ENCODE measurements around the gene RINL. TPM values are rescaled to one million over a fixed set of nuclear protein-coding genes. Genes with fewer than 3 reads are reported as not detected.

The RINL gene
- total and polyA plus RNA-seq, 9 donors: 9.3 to 14.4 (median 11.3) TPM

GRCh38 chr19:38849860-38850435, 28.1 kb downstream of the RINL start, which contains the start of gene HNRNPL:
Gene HNRNPL (minus strand): TSS chr19:38849986. CDS start chr19:38849966, 20 bp downstream.
- Histone ChIP-seq H3K27ac (ENCODE audit: low read length) (peak within 1 kb of the TSS; percentile 96), H3K9me3 (replicated peaks; ENCODE audit: control insufficient read depth, low read depth, low read length) (no peaks in the 10 kb centered on the region), H3K27me3 (ENCODE audit: control insufficient read depth, insufficient read depth, low read length) (no peaks in the 10 kb centered on the region), H3K36me3 (ENCODE audit: control insufficient read depth, insufficient read depth, low read length) (peaks cover 30% of the 10 kb centered on the region), H3K4me1 (ENCODE audit: control insufficient read depth, insufficient read depth, low read length) (peaks cover 50% of the 10 kb centered on the region), H3K4me3 (ENCODE audit: low read length) (peak within 1 kb of the TSS; percentile 59)
- 0% methylated on average over 43 of the region's 50 CpGs for WGBS (ENCODE audit: insufficient coverage)
- no peak for DNase-seq

- no peaks in the 10 kb centered on the region for H3K27me3 ChIP-seq (ENCODE audit: control insufficient read depth, insufficient read depth, low read length)
- peaks cover 50% of the 10 kb centered on the region for H3K4me1 ChIP-seq (ENCODE audit: control insufficient read depth, insufficient read depth, low read length)
- H3K27ac ChIP-seq (ENCODE audit: low read length): peak overlapping the region; percentile 90
- peak; percentile 98 for DNase-seq
- H3K9me3 ChIP-seq (replicated peaks; ENCODE audit: control insufficient read depth, low read depth, low read length): no peaks in the 10 kb centered on the region
- WGBS (ENCODE audit: insufficient coverage): under 1% methylated on average over 69 of the region's 76 CpGs
- peak overlapping the region; percentile 59 for H3K4me3 ChIP-seq (ENCODE audit: low read length)
- peaks cover 36% of the 10 kb centered on the region for H3K36me3 ChIP-seq (ENCODE audit: control insufficient read depth, insufficient read depth, low read length)
These were observed 28.8 kb downstream of the RINL start for GRCh38 chr19:38849147-38849859.

DNA sequence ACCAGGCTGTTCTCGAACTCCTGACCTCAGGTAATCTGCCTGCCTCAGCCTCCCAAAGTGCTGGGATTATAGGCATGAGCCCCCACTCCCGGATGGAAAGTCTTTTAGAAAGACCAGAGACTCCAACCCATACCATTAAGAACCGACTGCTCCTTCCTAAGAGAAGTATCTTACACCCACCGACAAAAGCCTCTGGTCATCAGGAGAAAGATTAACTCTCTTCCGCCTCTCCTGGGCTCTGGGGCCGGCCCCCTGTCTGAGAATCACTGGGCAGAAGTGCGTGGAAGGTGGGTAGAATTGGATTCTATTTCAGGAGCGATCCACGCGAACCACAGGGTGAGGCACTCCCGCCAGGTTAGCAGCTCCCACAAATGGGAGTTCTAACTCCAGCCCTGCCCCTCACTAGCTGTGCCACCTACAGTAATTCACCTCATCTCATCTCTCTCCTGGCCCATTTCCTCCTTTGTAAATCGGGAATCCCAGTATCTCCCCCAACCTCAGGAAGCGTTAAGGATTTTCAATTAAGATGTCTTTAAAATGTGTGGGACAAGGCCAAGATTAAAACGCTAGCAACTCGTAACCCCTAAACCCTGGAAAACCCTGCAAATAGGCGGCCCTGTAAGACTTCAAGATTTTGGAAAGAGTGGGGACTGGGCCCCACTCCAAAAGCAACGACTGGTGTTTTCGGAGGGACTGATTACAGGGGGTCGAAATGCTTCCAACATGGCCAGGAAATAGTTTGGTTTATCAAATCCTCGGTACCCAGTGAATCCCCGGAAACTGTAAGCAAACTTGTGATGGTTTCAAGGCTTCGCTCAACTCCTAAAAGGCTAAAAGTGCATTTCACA, 29.6 kb downstream of the RINL start:
- Histone ChIP-seq H3K4me3 (ENCODE audit: low read length) (peak overlapping the region; percentile 59), H3K27me3 (ENCODE audit: control insufficient read depth, insufficient read depth, low read length) (no peaks in the 10 kb centered on the region), H3K4me1 (ENCODE audit: control insufficient read depth, insufficient read depth, low read length) (peaks cover 50% of the 10 kb centered on the region), H3K9me3 (replicated peaks; ENCODE audit: control insufficient read depth, low read depth, low read length) (no peaks in the 10 kb centered on the region), H3K36me3 (ENCODE audit: control insufficient read depth, insufficient read depth, low read length) (peaks cover 44% of the 10 kb centered on the region), H3K27ac (ENCODE audit: low read length) (peak overlapping the region; percentile 90)
- DNase-seq: peak; percentile 59
- 9% methylated on average over 11 of the region's 22 CpGs for WGBS (ENCODE audit: insufficient coverage)

GRCh38 chr19:38846097-38846496, 32.0 kb downstream of the RINL start:
- H3K36me3 ChIP-seq (ENCODE audit: control insufficient read depth, insufficient read depth, low read length): peaks cover 68% of the 10 kb centered on the region
- H3K27ac ChIP-seq (ENCODE audit: low read length): peak overlapping the region; percentile 3
- H3K9me3 ChIP-seq (replicated peaks; ENCODE audit: control insufficient read depth, low read depth, low read length): no peaks in the 10 kb centered on the region
- H3K4me1 ChIP-seq (ENCODE audit: control insufficient read depth, insufficient read depth, low read length): peaks cover 43% of the 10 kb centered on the region
- 80% methylated on average over 1 of the region's 2 CpGs for WGBS (ENCODE audit: insufficient coverage)
- DNase-seq: no peak
- H3K27me3 ChIP-seq (ENCODE audit: control insufficient read depth, insufficient read depth, low read length): no peaks in the 10 kb centered on the region
- no peak overlapping the region for H3K4me3 ChIP-seq (ENCODE audit: low read length)

DNA sequence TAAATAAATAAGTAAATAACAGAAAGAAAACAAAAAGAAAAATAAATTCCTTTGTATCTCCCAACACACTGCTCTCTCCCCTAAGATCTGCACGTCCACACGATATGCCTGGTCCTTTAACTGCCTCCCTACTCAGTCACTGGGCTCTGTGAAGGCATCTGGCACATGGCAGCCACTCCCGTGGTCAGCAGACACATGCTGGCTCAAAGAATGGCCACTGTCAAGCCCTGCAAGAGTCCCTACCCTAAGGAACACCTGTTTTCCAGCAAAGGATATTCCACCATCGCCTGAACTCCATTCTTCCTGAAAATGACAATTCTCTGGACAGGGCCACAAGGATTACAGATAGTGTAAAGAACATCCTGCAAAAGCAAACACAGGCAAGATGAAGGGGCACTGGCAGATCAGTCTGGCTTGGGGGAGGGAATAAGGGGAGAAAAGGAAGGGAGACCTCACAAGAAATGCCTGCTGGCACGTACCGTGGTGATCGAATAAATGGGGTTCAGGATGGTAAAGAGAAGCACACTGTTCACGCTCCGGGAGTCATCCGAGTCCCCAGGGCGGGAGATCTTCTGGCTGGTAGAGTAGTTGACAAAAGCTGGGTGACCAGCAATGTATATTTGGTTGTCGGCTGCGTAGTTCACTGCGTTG, 32.6 kb downstream of the RINL start:
- Histone ChIP-seq H3K4me3 (ENCODE audit: low read length) (no peak overlapping the region), H3K4me1 (ENCODE audit: control insufficient read depth, insufficient read depth, low read length) (peaks cover 44% of the 10 kb centered on the region), H3K27ac (ENCODE audit: low read length) (peak overlapping the region; percentile 42), H3K9me3 (replicated peaks; ENCODE audit: control insufficient read depth, low read depth, low read length) (no peaks in the 10 kb centered on the region), H3K27me3 (ENCODE audit: control insufficient read depth, insufficient read depth, low read length) (no peaks in the 10 kb centered on the region), H3K36me3 (ENCODE audit: control insufficient read depth, insufficient read depth, low read length) (peaks cover 74% of the 10 kb centered on the region)
- 80% methylated on average over 7 of the region's 14 CpGs for WGBS (ENCODE audit: insufficient coverage)
- DNase-seq: no peak

GRCh38 chr19:38844093-38844686, 33.9 kb downstream of the RINL start:
- H3K36me3 ChIP-seq (ENCODE audit: control insufficient read depth, insufficient read depth, low read length): peaks cover 87% of the 10 kb centered on the region

DNA sequence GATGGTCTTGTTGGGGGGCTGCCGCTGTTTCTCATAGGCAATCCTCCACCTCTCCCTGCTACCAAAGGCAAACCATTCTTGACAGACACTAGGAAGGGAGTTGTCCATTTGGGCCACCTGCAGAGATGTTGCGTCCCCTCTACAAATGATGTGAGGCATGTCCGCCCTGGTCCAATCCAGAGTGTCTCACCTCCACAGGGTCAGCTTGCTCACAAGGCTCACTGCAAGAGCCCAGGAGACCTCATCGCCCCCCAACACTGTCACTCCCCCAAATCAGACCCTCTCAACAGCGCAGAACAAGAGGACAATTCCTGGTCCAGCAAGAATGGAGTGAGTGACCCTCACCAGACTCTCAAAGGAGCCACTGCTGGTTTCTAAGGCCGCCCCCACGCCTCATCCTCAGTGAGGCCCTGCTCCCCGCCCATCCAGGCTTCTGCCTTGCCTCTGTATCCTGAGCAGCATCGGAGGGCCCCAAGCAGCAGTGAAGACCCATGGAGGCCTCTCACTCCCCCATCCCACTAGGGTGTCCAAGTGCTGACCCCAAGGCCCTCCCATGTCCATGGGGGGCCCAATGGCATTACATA, 34.8 kb downstream of the RINL start:
- peaks cover 41% of the 10 kb centered on the region for H3K4me1 ChIP-seq (ENCODE audit: control insufficient read depth, insufficient read depth, low read length)
- WGBS (ENCODE audit: insufficient coverage): 85% methylated on average over 6 of the region's 9 CpGs
- H3K4me3 ChIP-seq (ENCODE audit: low read length): no peak overlapping the region
- no peaks in the 10 kb centered on the region for H3K27me3 ChIP-seq (ENCODE audit: control insufficient read depth, insufficient read depth, low read length)
- no peak for DNase-seq
- H3K36me3 ChIP-seq (ENCODE audit: control insufficient read depth, insufficient read depth, low read length): peaks cover 96% of the 10 kb centered on the region
- H3K9me3 ChIP-seq (replicated peaks; ENCODE audit: control insufficient read depth, low read depth, low read length): no peaks in the 10 kb centered on the region
- H3K27ac ChIP-seq (ENCODE audit: low read length): no peak overlapping the region

More at GRCh38 chr19:38844093-38844686, 33.9 kb downstream of the RINL start:
- H3K4me3 ChIP-seq (ENCODE audit: low read length): no peak overlapping the region
- peaks cover 48% of the 10 kb centered on the region for H3K4me1 ChIP-seq (ENCODE audit: control insufficient read depth, insufficient read depth, low read length)
- no peaks in the 10 kb centered on the region for H3K27me3 ChIP-seq (ENCODE audit: control insufficient read depth, insufficient read depth, low read length)
- no peaks in the 10 kb centered on the region for H3K9me3 ChIP-seq (replicated peaks; ENCODE audit: control insufficient read depth, low read depth, low read length)
- no peak for DNase-seq
- WGBS (ENCODE audit: insufficient coverage): 94% methylated on average over 11 of the region's 11 CpGs
- H3K27ac ChIP-seq (ENCODE audit: low read length): peak overlapping the region; percentile 3

DNA sequence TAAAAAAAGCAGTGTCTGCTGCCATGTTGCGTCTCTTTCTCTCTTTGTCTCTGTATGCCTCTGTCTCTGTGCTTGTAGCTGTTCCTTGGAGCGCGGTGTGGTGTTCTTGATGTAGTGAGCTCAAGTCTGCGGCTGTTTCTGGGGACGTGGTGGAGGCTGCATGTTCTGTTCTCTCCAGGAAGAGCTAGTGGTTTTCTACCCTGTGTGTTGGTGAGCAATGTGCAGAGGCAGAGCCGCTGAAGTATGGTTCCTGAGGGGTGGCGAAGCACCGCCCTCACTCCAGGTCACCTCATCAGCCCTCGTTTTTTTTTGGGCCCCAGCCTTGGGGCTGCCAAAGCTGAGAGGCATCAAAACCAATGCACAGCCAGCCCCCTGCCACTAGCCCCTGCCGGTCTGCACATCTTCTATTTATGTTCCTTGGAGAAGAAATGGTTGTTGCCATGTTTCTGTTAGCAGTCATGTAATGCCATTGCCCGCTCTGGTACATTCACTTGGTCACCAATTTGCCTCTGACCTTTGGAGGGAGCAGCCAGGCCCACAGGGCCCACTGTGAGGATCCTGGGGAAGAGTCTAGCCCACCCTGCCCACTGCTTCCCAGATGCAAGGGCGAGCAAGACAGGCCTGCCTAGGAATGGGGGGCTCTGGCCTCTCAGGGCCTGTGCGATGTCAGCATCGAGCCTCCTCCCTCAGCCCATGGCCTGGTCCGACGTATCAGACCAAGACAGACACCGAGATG, 35.5 kb downstream of the RINL start:
- peaks cover 35% of the 10 kb centered on the region for H3K4me1 ChIP-seq (ENCODE audit: control insufficient read depth, insufficient read depth, low read length)
- DNase-seq: no peak
- H3K36me3 ChIP-seq (ENCODE audit: control insufficient read depth, insufficient read depth, low read length): peaks cover 100% of the 10 kb centered on the region
- H3K4me3 ChIP-seq (ENCODE audit: low read length): no peak overlapping the region
- no peak overlapping the region for H3K27ac ChIP-seq (ENCODE audit: low read length)
- no peaks in the 10 kb centered on the region for H3K27me3 ChIP-seq (ENCODE audit: control insufficient read depth, insufficient read depth, low read length)
- H3K9me3 ChIP-seq (replicated peaks; ENCODE audit: control insufficient read depth, low read depth, low read length): no peaks in the 10 kb centered on the region
- 95% methylated on average over 4 of the region's 17 CpGs for WGBS (ENCODE audit: insufficient coverage)

All from muscle of leg (tissue), 11 donors.